ENCODE data around the gene HPX.

Gene HPX

DNA sequence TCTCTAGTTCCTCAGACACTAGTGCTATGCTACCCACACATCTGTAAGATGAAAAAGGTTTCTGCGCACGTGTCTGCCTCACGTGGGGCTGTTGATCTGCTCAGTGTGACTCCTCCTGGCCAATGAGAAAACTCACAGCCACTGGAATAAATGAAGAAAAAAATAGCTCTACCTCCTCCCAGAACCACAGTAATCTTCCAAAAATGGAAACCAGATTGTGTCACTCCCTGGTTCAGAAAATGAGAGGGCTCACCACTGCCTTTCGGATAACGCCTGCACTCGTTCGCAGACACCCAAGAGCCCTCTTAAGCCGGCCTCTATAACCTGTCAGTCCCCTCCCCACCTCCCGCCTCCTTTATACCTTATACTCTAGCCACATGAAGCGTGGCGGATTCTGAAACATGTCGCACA, 27.0 kb downstream of the HPX start:
- TF ChIP-seq TAF1 (IDR thresholded peaks at IDR 0.05; ENCODE audit: borderline replicate concordance, insufficient read depth, low read length) = no peak

DNA sequence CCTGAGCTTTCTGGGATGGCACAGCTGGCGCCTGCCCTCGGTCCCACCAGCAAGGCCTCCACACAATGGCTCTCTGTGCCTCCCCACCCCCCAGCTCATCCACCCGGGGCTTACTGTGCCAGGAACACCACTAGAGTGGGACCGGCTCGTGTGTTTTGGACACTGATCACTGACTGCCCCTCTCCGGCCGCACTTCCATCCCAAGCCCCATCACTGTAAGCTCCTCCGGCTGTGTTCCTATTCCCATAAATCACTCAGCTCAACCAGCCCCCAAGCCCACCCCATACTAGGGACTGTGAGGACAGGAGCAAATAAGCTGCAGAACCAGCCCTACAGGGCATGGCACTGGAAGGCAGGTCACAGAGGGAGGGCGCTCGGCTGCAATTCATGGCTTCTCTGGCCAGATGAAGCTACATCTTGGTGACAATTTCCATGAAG, 29.2 kb downstream of the HPX start:
- TF ChIP-seq SIN3A (IDR thresholded peaks at IDR 0.05; ENCODE audit: borderline replicate concordance, insufficient read depth, low read length) (no peak), FOXP2 (optimal IDR thresholded peaks at IDR 0.05; ENCODE audit: borderline replicate concordance, extremely low read depth, extremely low read length, insufficient read depth) (no peak), POLR2AphosphoS5 (IDR thresholded peaks at IDR 0.05; ENCODE audit: low read depth, low read length) (no peak), TAF1 (IDR thresholded peaks at IDR 0.05; ENCODE audit: borderline replicate concordance, insufficient read depth, low read length) (no peak)
- TF ChIP-seq, protein P1, sequence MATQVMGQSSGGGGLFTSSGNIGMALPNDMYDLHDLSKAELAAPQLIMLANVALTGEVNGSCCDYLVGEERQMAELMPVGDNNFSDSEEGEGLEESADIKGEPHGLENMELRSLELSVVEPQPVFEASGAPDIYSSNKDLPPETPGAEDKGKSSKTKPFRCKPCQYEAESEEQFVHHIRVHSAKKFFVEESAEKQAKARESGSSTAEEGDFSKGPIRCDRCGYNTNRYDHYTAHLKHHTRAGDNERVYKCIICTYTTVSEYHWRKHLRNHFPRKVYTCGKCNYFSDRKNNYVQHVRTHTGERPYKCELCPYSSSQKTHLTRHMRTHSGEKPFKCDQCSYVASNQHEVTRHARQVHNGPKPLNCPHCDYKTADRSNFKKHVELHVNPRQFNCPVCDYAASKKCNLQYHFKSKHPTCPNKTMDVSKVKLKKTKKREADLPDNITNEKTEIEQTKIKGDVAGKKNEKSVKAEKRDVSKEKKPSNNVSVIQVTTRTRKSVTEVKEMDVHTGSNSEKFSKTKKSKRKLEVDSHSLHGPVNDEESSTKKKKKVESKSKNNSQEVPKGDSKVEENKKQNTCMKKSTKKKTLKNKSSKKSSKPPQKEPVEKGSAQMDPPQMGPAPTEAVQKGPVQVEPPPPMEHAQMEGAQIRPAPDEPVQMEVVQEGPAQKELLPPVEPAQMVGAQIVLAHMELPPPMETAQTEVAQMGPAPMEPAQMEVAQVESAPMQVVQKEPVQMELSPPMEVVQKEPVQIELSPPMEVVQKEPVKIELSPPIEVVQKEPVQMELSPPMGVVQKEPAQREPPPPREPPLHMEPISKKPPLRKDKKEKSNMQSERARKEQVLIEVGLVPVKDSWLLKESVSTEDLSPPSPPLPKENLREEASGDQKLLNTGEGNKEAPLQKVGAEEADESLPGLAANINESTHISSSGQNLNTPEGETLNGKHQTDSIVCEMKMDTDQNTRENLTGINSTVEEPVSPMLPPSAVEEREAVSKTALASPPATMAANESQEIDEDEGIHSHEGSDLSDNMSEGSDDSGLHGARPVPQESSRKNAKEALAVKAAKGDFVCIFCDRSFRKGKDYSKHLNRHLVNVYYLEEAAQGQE (IDR thresholded peaks at IDR 0.05; ENCODE audit: insufficient read depth in 1 of 2, low read depth in 2 of 2, low read length in 2 of 2) = no peak

DNA sequence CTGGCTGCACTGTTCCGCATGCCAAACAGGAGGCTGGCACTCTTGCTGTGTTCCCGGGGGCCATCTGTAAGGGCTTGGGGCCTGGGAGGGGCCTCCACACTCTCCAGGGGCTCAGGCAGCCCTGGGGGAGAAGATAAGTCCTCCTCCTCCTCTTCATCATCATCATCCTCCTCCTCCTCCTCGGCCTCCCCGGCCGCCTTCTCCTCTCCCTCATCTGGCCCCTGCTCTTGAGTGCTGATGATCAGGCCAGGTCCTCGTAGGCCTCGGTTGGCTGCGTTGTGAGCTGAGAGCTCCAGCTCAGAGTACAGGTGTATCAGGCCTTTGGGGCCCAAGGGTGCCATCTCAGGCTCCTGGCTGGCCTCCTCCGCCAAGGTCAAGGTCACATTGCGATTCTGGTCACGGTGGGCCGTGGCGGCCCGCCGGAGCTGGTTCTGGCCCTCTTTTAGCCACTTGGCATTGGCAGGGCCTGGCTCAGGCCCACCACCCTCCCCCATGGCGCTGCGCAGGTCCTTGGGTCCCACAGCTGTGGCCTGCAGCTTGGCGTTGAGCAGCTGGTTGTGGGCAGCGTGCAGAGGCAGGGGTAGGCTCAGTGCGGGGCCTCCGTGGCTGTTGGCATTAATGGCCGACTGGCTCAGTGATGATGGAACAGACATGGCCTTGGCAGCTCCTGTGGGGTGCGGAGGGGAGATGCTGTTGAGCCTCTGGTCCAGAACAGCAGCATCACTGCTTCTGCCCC, 29.9 kb downstream of the HPX start:
- no peak for TF ChIP-seq TAF1 (IDR thresholded peaks at IDR 0.05; ENCODE audit: borderline replicate concordance, insufficient read depth, low read length)
- no peak for TF ChIP-seq FOXP2 (optimal IDR thresholded peaks at IDR 0.05; ENCODE audit: borderline replicate concordance, extremely low read depth, extremely low read length, insufficient read depth)
- TF ChIP-seq, protein P1 (IDR thresholded peaks at IDR 0.05; ENCODE audit: insufficient read depth in 1 of 2, low read depth in 2 of 2, low read length in 2 of 2) = no peak
- TF ChIP-seq SIN3A (IDR thresholded peaks at IDR 0.05; ENCODE audit: borderline replicate concordance, insufficient read depth, low read length) = no peak
- no peak for TF ChIP-seq POLR2AphosphoS5 (IDR thresholded peaks at IDR 0.05; ENCODE audit: low read depth, low read length)

DNA sequence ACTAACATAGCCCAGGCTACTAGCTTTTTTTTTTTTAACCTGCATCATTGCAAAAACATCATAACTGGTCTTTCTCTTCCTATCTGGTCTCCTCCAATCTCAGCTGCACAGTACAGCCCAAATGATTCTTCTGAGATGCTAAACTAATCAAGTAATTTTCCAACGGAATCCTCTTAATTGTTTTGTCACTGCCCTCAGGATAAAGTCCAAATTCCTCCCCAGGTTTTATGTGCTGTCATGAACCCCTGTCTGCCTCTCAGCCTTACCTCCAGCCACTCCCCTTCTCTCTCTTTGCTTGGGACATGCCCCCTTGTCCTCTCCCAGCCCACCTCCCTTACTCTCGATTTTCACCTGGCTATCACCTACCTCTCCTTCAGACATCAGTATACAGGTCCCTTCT, 34.4 kb downstream of the HPX start:
- TF ChIP-seq POLR2AphosphoS5 (IDR thresholded peaks at IDR 0.05; ENCODE audit: low read depth, low read length) (no peak), FOXP2 (optimal IDR thresholded peaks at IDR 0.05; ENCODE audit: borderline replicate concordance, extremely low read depth, extremely low read length, insufficient read depth) (no peak)

DNA sequence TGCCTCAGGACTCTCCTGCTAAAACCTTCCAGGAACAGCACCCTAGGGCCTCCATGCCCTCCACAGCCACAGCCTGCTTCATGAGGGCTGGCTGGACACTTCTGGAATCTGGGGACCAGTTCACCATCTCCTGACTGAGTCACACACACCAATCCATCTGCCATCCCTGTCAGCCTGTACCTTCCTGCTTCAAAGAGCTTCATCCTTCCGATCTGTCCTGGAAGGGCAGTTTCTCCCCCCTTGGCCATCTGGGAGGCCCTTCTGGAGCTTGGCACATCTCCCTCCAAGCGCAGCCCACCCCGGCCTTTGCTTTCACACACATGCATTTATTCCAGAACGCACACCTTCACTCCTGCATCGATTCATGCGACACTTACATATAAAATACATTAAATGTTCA, 34.9 kb downstream of the HPX start:
- no peak for TF ChIP-seq POLR2AphosphoS5 (IDR thresholded peaks at IDR 0.05; ENCODE audit: low read depth, low read length)

DNA sequence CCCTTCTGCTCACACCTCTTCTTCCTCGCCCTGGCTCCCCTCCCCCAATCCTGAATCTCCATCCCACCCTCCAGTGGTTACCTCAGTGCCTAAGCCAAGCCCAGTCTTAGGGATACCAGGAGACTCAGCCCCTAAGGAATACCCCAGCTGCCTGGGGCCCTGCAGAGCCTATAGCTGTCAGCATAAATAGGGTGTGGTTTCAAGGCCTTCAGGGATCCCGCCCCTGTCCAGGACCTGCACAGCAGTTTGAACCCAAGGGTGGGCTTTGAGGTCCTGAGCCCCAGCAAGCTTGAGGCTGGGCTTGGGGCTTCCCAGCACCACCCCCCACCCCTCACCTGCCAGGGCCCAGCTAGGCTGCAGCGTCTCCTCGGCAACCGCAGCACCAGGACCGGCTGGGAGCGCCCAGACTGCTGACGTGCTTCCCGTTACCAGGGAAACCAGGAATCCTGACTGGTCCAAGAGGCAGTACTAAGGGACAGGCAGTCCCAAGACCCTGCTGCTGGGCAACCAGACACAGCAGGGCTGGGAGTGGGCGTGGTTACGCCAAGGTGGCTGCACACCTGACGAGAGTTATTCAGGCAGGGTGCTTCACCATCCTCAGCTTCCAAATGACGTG, 35.6 kb downstream of the HPX start:
- TF ChIP-seq FOXP2 (optimal IDR thresholded peaks at IDR 0.05; ENCODE audit: borderline replicate concordance, extremely low read depth, extremely low read length, insufficient read depth) (no peak), SIN3A (IDR thresholded peaks at IDR 0.05; ENCODE audit: borderline replicate concordance, insufficient read depth, low read length) (no peak), POLR2AphosphoS5 (IDR thresholded peaks at IDR 0.05; ENCODE audit: low read depth, low read length) (no peak), TAF1 (IDR thresholded peaks at IDR 0.05; ENCODE audit: borderline replicate concordance, insufficient read depth, low read length) (no peak)
- TF ChIP-seq, protein P1 (IDR thresholded peaks at IDR 0.05; ENCODE audit: insufficient read depth in 1 of 2, low read depth in 2 of 2, low read length in 2 of 2) = no peak
